GM23338 (cell line): Measurements from ENCODE around the gene TENM4. TPM values are rescaled to one million over a fixed set of nuclear protein-coding genes. Genes with fewer than 3 reads are reported as not detected.

Experiments
- ATAC-seq: fragments of 200-7000 bp; cut with Tn5 transposase; 3 replicates; pipeline ENCODE4 v1.9.1; 2020
- DNase-seq: peaks from one replicate; pipeline ENCODE4 v3.0.0-alpha.2; 2015; ENCODE audit warnings: low spot score
- H2AFZ ChIP-seq: fragments of 200-600 bp; sonication (generic); 2 replicates; pipeline ENCODE4 v1.8.0; 2016; ENCODE audit warnings: antibody characterized with exemption, mild to moderate bottlenecking, moderate library complexity
- H3F3A ChIP-seq: fragments of 200-600 bp; sonication (generic); replicated peaks from 2 replicates; pipeline ENCODE4 v1.8.0; 2017; ENCODE audit warnings: antibody characterized with exemption, mixed run types, low read depth
- H3K27ac ChIP-seq: fragments of 200-600 bp; sonication (generic); 2 replicates; pipeline ENCODE4 v1.6.1; 2016; ENCODE audit warnings: low read depth
- H3K27me3 ChIP-seq: fragments of 200-600 bp; sonication (generic); 2 replicates; pipeline ENCODE4 v1.8.0; 2016; ENCODE audit warnings: mild to moderate bottlenecking, mixed run types, moderate library complexity; ENCODE audit not compliant: insufficient read depth
- H3K36me3 ChIP-seq: fragments of 200-600 bp; sonication (generic); 2 replicates; pipeline ENCODE4 v1.8.0; 2016; ENCODE audit warnings: mild to moderate bottlenecking; ENCODE audit not compliant: insufficient read depth
- H3K4me1 ChIP-seq: fragments of 200-600 bp; sonication (generic); 2 replicates; pipeline ENCODE4 v1.8.0; 2016; ENCODE audit warnings: mild to moderate bottlenecking, moderate library complexity; ENCODE audit not compliant: insufficient read depth
- H3K4me2 ChIP-seq: fragments of 200-600 bp; sonication (generic); 2 replicates; pipeline ENCODE4 v1.7.1; 2017; ENCODE audit warnings: mixed run types
- H3K4me3 ChIP-seq: fragments of 200-600 bp; sonication (generic); 2 replicates; pipeline ENCODE4 v1.6.1; 2016; ENCODE audit warnings: mixed run types
- H3K79me2 ChIP-seq: fragments of 200-600 bp; sonication (generic); replicated peaks from 2 replicates; pipeline ENCODE4 v1.8.0; 2017; ENCODE audit warnings: mild to moderate bottlenecking; ENCODE audit not compliant: insufficient read depth
- H3K9me2 ChIP-seq: fragments of 200-600 bp; sonication (generic); 2 replicates; pipeline ENCODE4 v1.8.0; 2017; ENCODE audit not compliant: insufficient read depth
- H4K20me1 ChIP-seq: fragments of 200-600 bp; sonication (generic); replicated peaks from 2 replicates; pipeline ENCODE4 v1.8.0; 2017; ENCODE audit warnings: mild to moderate bottlenecking; ENCODE audit not compliant: insufficient read depth
- H3K27ac Mint-ChIP-seq: 2 replicates; pipeline ENCODE4 v1.8.0; 2020; ENCODE audit warnings: inconsistent platforms, mild to moderate bottlenecking, moderate library complexity, mixed read lengths
- H3K27me3 Mint-ChIP-seq: 3 replicates; pipeline ENCODE4 v1.8.0; 2022; ENCODE audit warnings: low read depth, mild to moderate bottlenecking, moderate library complexity, mixed read lengths, inconsistent platforms; ENCODE audit not compliant: insufficient read depth, poor library complexity
- H3K36me3 Mint-ChIP-seq: 3 replicates; pipeline ENCODE4 v1.8.0; 2021; ENCODE audit warnings: low read depth, mild to moderate bottlenecking, inconsistent platforms, moderate library complexity, mixed read lengths
- H3K4me1 Mint-ChIP-seq: 3 replicates; pipeline ENCODE4 v1.8.0; 2020; ENCODE audit warnings: mild to moderate bottlenecking, inconsistent platforms, mixed read lengths
- H3K4me3 Mint-ChIP-seq: 3 replicates; pipeline ENCODE4 v1.8.0; 2021; ENCODE audit warnings: moderate library complexity, mild to moderate bottlenecking, inconsistent platforms, mixed read lengths
- H3K9me3 Mint-ChIP-seq: 3 replicates; pipeline ENCODE4 v1.8.0; 2020; ENCODE audit warnings: moderate library complexity, mild to moderate bottlenecking, inconsistent platforms, mixed read lengths
- CREB1 ChIP-seq: fragments of 250-450 bp; sonication (Bioruptor Pico); IDR thresholded peaks from 2 replicates; pipeline ENCODE4 v1.5.0; 2020; ENCODE audit warnings: low read depth, mild to moderate bottlenecking, moderate library complexity
- CTCF ChIP-seq, 2 experiments: fragments of 200-600 bp in 1 of 2; sonication (generic) in 1 of 2; conservative IDR thresholded peaks; 2 replicates each; pipeline versions ENCODE4 v1.5.1 to v1.6.1; 2016 to 2017; ENCODE audit warnings: antibody characterized with exemption in 2 of 2, low read depth in 2 of 2, mild to moderate bottlenecking in 2 of 2, moderate library complexity in 1 of 2
- EZH2 ChIP-seq: fragments of 200-600 bp; sonication (generic); IDR thresholded peaks from one replicate; pipeline ENCODE4 v1.8.0; 2017; ENCODE audit warnings: antibody characterized with exemption, mild to moderate bottlenecking, low read depth; ENCODE audit not compliant: unreplicated experiment
- EZH2phosphoT487 ChIP-seq: fragments of 200-600 bp; sonication (generic); IDR thresholded peaks from one replicate; pipeline ENCODE4 v1.8.1; 2018; ENCODE audit warnings: antibody characterized with exemption; ENCODE audit not compliant: unreplicated experiment
- JUNB ChIP-seq: IDR thresholded peaks from one replicate; pipeline ENCODE4 v1.6.1; 2016; ENCODE audit warnings: antibody characterized with exemption; ENCODE audit not compliant: unreplicated experiment
- NANOG ChIP-seq: IDR thresholded peaks from 2 replicates; pipeline ENCODE4 v1.6.1; 2016; ENCODE audit warnings: antibody characterized with exemption, borderline replicate concordance
- POLR2AphosphoS5 ChIP-seq: IDR thresholded peaks from 2 replicates; pipeline ENCODE4 v1.6.1; 2016; ENCODE audit warnings: antibody characterized with exemption, low read depth
- REST ChIP-seq: IDR thresholded peaks from one replicate; pipeline ENCODE4 v1.6.1; 2018; ENCODE audit warnings: antibody characterized with exemption; ENCODE audit not compliant: unreplicated experiment
- STAT1 ChIP-seq: IDR thresholded peaks from one replicate; pipeline ENCODE4 v1.6.1; 2016; ENCODE audit warnings: antibody characterized with exemption; ENCODE audit not compliant: unreplicated experiment
- ZNF114 ChIP-seq: fragments of 250-450 bp; sonication (Bioruptor Pico); IDR thresholded peaks from 2 replicates; pipeline ENCODE4 v1.5.0; 2020; ENCODE audit warnings: mild to moderate bottlenecking, moderate library complexity
- ZNF331 ChIP-seq: fragments of 250-450 bp; sonication (Bioruptor Pico); IDR thresholded peaks from 2 replicates; pipeline ENCODE4 v1.5.0; 2020; ENCODE audit warnings: low read depth, mild to moderate bottlenecking, moderate library complexity
- ZNF462 ChIP-seq: fragments of 250-450 bp; sonication (Bioruptor Pico); IDR thresholded peaks from 2 replicates; pipeline ENCODE4 v1.5.0; 2020; ENCODE audit warnings: mild to moderate bottlenecking, moderate library complexity
- polyA plus RNA-seq: library from polyadenylated mRNA; unstranded; fragments of >200 nt; fragmentation: Nextera tagmentation; extraction: Ambion mirVana; gene quantifications from 2 replicates; pipeline ENCODE4 v1.2.1, GENCODE V29; 2016
- total RNA-seq: library from RNA; depleted of rRNA; stranded (reverse); fragments of >200 nt; shearing (Covaris generic); gene quantifications from 2 replicates; pipeline ENCODE4 v1.2.3, GENCODE V29; 2014
- TF ChIP-seq, protein P1 (sequence below): IDR thresholded peaks from 2 replicates; pipeline ENCODE4 v1.6.1; 2016; ENCODE audit warnings: antibody characterized with exemption

TENM4 gene
- total and polyA plus RNA-seq, 2 experiments from 2014 or later: 7.3 TPM

GRCh38 chr11:79006854-79007253 lies 434.0 kb downstream of the TENM4 start:
- Mint-ChIP-seq H3K36me3 (no peaks in the 10 kb centered on the region; the same call in 2 of the 3 replicates), H3K4me1 (no peaks in the 10 kb centered on the region; the same call in 2 of the 3 replicates), H3K27me3 (peaks cover 5% of the 10 kb centered on the region), H3K4me3 (no peak overlapping the region), H3K9me3 (peaks cover 4% of the 10 kb centered on the region; the same call in 2 of the 3 replicates), H3K27ac (no peak overlapping the region)
- Histone ChIP-seq H2AFZ (no peak overlapping the region), H3F3A (no peaks in the 10 kb centered on the region), H4K20me1 (no peaks in the 10 kb centered on the region), H3K4me1 (no peaks in the 10 kb centered on the region), H3K27me3 (no peaks in the 10 kb centered on the region), H3K4me2 (no peak overlapping the region), H3K4me3 (no peak overlapping the region), H3K9me2 (no peaks in the 10 kb centered on the region), H3K79me2 (no peaks in the 10 kb centered on the region), H3K36me3 (no peaks in the 10 kb centered on the region), H3K27ac (no peak overlapping the region)
- no peak for ATAC-seq
- no peak for TF ChIP-seq CTCF (conservative IDR thresholded peaks at IDR 0.05; ENCODE audit: low read depth in 2 of 2)
- TF ChIP-seq REST: no peak
- no peak for TF ChIP-seq EZH2
- TF ChIP-seq JUNB: no peak
- TF ChIP-seq, protein P1, sequence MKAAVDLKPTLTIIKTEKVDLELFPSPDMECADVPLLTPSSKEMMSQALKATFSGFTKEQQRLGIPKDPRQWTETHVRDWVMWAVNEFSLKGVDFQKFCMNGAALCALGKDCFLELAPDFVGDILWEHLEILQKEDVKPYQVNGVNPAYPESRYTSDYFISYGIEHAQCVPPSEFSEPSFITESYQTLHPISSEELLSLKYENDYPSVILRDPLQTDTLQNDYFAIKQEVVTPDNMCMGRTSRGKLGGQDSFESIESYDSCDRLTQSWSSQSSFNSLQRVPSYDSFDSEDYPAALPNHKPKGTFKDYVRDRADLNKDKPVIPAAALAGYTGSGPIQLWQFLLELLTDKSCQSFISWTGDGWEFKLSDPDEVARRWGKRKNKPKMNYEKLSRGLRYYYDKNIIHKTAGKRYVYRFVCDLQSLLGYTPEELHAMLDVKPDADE: no peak
- TF ChIP-seq CREB1 (CRISPR knock-in tag): no peak
- no peak for TF ChIP-seq ZNF331
- no peak for TF ChIP-seq ZNF462 (CRISPR knock-in tag)
- TF ChIP-seq POLR2AphosphoS5: no peak
- no peak for TF ChIP-seq STAT1
- no peak for TF ChIP-seq NANOG
- TF ChIP-seq EZH2phosphoT487: no peak
- no peak for TF ChIP-seq ZNF114
- DNase-seq: no peak
